Astrocyte (in vitro differentiated cells and primary cell): Measurements from ENCODE around the gene UBE2A. TPM values are rescaled to one million over a fixed set of nuclear protein-coding genes. Genes with fewer than 3 reads are reported as not detected.

Experiments
- DNase-seq: peaks from one replicate; pipeline ENCODE4 v3.0.0-alpha.2; 2010; ENCODE audit warnings: low read depth
- FAIRE-seq: peaks from 2 replicates; lab custom pipeline; 2011; peaks lifted over from hg19 to GRCh38; lab: Jason Lieb, UNC
- H2AFZ ChIP-seq: 2 replicates; pipeline ENCODE4 v1.6.0; 2012; ENCODE audit warnings: low read depth, low read length, inconsistent platforms
- H3K27ac ChIP-seq: 2 replicates; pipeline ENCODE4 v1.5.1; 2011; ENCODE audit warnings: low read depth, low read length, inconsistent platforms
- H3K27me3 ChIP-seq: 2 replicates; pipeline ENCODE4 v1.6.0; 2011; ENCODE audit warnings: low read length, inconsistent platforms; ENCODE audit not compliant: insufficient read depth
- H3K36me3 ChIP-seq: 2 replicates; pipeline ENCODE4 v1.5.1; 2011; ENCODE audit warnings: low read length, inconsistent platforms; ENCODE audit not compliant: insufficient read depth
- H3K4me1 ChIP-seq: 2 replicates; pipeline ENCODE4 v1.5.1; 2011; ENCODE audit warnings: low read length, inconsistent platforms; ENCODE audit not compliant: insufficient read depth
- H3K4me2 ChIP-seq: 2 replicates; pipeline ENCODE4 v1.6.0; 2012; ENCODE audit warnings: low read length, inconsistent platforms
- H3K4me3 ChIP-seq: 2 replicates; pipeline ENCODE4 v1.5.1; 2011; ENCODE audit warnings: low read depth, mild to moderate bottlenecking, low read length, inconsistent platforms; ENCODE audit not compliant: insufficient read depth
- H3K79me2 ChIP-seq: 2 replicates; pipeline ENCODE4 v1.6.0; 2012; ENCODE audit warnings: mild to moderate bottlenecking, low read length, inconsistent platforms; ENCODE audit not compliant: insufficient read depth
- H3K9ac ChIP-seq: 2 replicates; pipeline ENCODE4 v1.6.0; 2012; ENCODE audit warnings: mild to moderate bottlenecking, low read length, inconsistent platforms
- H3K9me3 ChIP-seq: 2 replicates; pipeline ENCODE4 v1.5.1; 2012; ENCODE audit warnings: low read depth, mild to moderate bottlenecking, low read length, inconsistent platforms; ENCODE audit not compliant: insufficient read depth
- H4K20me1 ChIP-seq: 2 replicates; pipeline ENCODE4 v1.6.0; 2012; ENCODE audit warnings: low read length, inconsistent platforms; ENCODE audit not compliant: insufficient read depth
- H3K27ac Mint-ChIP-seq: one replicate; pipeline ENCODE4 v1.8.0; 2021; ENCODE audit warnings: mild to moderate bottlenecking, mixed read lengths; ENCODE audit not compliant: unreplicated experiment
- H3K27me3 Mint-ChIP-seq: one replicate; pipeline ENCODE4 v1.8.0; 2021; ENCODE audit warnings: low read depth, mixed read lengths; ENCODE audit not compliant: unreplicated experiment
- H3K36me3 Mint-ChIP-seq: one replicate; pipeline ENCODE4 v1.8.0; 2021; ENCODE audit warnings: low read depth, mixed read lengths; ENCODE audit not compliant: unreplicated experiment
- H3K4me1 Mint-ChIP-seq: one replicate; pipeline ENCODE4 v1.8.0; 2021; ENCODE audit warnings: low read depth, mixed read lengths; ENCODE audit not compliant: unreplicated experiment
- H3K4me3 Mint-ChIP-seq: one replicate; pipeline ENCODE4 v1.8.0; 2021; ENCODE audit warnings: mild to moderate bottlenecking, moderate library complexity, mixed read lengths; ENCODE audit not compliant: unreplicated experiment
- H3K9me3 Mint-ChIP-seq: one replicate; pipeline ENCODE4 v1.8.0; 2021; ENCODE audit warnings: mild to moderate bottlenecking, mixed read lengths; ENCODE audit not compliant: unreplicated experiment
- EZH2 ChIP-seq: IDR thresholded peaks from 2 replicates; pipeline ENCODE4 v1.6.1; 2012; ENCODE audit warnings: mild to moderate bottlenecking, low read length, inconsistent platforms; ENCODE audit not compliant: insufficient read depth
- total RNA-seq: library from RNA; stranded (reverse); gene quantifications from 2 replicates; pipeline ENCODE4 v1.2.1, GENCODE V29; 2021
- TF ChIP-seq, protein P1 (sequence below): IDR thresholded peaks from 2 replicates; pipeline ENCODE4 v1.5.1; 2011; ENCODE audit warnings: low read depth, mild to moderate bottlenecking, inconsistent platforms, low read length, moderate library complexity; ENCODE audit not compliant: insufficient read depth

UBE2A gene
- total RNA-seq, 1 donor from 2014 or later, result 78.9 TPM

DNA sequence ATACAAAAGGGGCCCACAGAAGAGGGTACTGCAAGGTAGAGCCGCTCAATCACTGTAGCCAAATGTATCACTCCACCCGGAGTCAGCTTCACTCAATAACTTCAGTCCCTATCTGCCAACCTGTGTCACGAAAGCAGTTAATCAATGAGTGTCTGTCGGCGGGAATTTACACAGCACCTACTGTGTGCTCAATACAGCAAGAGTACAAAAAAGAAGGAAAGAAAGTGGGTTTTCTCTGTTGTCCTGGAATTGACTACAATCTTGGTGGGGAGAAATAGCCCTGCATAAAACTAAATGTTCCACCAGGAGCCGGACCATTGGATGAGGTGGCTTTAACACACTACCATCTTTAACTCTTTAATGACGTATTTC is 32.6 kb downstream of the UBE2A start:
- Histone ChIP-seq H3K36me3 (no peaks in the 10 kb centered on the region), H3K9me3 (no peaks in the 10 kb centered on the region), H2AFZ (peak overlapping the region; percentile 82), H3K9ac (peak overlapping the region; percentile 97), H4K20me1 (peaks cover 27% of the 10 kb centered on the region), H3K4me3 (peak overlapping the region; percentile 83), H3K79me2 (peaks cover 41% of the 10 kb centered on the region), H3K4me1 (peaks cover 4% of the 10 kb centered on the region), H3K27me3 (no peaks in the 10 kb centered on the region), H3K4me2 (peak overlapping the region; percentile 96), H3K27ac (no peak overlapping the region)
- no peak for DNase-seq
- Mint-ChIP-seq H3K4me1 (peaks cover 4% of the 10 kb centered on the region), H3K36me3 (no peaks in the 10 kb centered on the region), H3K4me3 (peak overlapping the region; percentile 90), H3K27ac (no peak overlapping the region), H3K27me3 (no peaks in the 10 kb centered on the region), H3K9me3 (no peaks in the 10 kb centered on the region)
- peak; percentile 26 for FAIRE-seq
- no peak for TF ChIP-seq EZH2
- TF ChIP-seq, protein P1, sequence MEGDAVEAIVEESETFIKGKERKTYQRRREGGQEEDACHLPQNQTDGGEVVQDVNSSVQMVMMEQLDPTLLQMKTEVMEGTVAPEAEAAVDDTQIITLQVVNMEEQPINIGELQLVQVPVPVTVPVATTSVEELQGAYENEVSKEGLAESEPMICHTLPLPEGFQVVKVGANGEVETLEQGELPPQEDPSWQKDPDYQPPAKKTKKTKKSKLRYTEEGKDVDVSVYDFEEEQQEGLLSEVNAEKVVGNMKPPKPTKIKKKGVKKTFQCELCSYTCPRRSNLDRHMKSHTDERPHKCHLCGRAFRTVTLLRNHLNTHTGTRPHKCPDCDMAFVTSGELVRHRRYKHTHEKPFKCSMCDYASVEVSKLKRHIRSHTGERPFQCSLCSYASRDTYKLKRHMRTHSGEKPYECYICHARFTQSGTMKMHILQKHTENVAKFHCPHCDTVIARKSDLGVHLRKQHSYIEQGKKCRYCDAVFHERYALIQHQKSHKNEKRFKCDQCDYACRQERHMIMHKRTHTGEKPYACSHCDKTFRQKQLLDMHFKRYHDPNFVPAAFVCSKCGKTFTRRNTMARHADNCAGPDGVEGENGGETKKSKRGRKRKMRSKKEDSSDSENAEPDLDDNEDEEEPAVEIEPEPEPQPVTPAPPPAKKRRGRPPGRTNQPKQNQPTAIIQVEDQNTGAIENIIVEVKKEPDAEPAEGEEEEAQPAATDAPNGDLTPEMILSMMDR, result no peak

DNA sequence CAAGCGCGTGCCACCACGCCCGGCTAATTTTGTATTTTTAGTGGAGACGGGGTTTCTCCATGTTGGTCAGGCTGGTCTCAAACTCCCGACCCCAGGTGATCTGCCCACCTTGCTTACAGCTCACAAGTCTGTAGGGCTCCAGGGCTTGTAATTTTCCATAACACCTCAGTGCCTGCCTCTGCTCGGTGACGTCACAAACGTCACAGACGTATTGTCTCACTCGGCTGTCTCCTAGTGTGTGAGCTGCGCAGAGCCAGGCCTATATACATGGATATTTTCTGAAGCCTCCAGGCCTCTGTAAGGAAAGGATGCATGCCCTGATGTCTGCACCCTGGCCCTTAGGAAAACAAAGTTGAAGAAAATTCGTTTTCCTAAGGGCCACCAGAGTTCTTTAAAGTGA is 40.4 kb downstream of the UBE2A start:
- Histone ChIP-seq H3K27ac (no peak overlapping the region), H3K4me2 (no peak overlapping the region), H3K79me2 (no peaks in the 10 kb centered on the region), H3K27me3 (no peaks in the 10 kb centered on the region), H3K4me1 (no peaks in the 10 kb centered on the region), H3K9me3 (no peaks in the 10 kb centered on the region), H3K9ac (no peak overlapping the region), H4K20me1 (no peaks in the 10 kb centered on the region), H2AFZ (no peak overlapping the region), H3K36me3 (no peaks in the 10 kb centered on the region), H3K4me3 (no peak overlapping the region)
- no peaks in the 10 kb centered on the region for H3K27me3 Mint-ChIP-seq
- DNase-seq, result no peak
- H3K9me3 Mint-ChIP-seq, result no peaks in the 10 kb centered on the region
- no peak overlapping the region for H3K4me3 Mint-ChIP-seq
- H3K27ac Mint-ChIP-seq, result no peak overlapping the region
- H3K4me1 Mint-ChIP-seq, result no peaks in the 10 kb centered on the region
- TF ChIP-seq EZH2, result no peak
- no peak for FAIRE-seq
- H3K36me3 Mint-ChIP-seq, result no peaks in the 10 kb centered on the region

DNA sequence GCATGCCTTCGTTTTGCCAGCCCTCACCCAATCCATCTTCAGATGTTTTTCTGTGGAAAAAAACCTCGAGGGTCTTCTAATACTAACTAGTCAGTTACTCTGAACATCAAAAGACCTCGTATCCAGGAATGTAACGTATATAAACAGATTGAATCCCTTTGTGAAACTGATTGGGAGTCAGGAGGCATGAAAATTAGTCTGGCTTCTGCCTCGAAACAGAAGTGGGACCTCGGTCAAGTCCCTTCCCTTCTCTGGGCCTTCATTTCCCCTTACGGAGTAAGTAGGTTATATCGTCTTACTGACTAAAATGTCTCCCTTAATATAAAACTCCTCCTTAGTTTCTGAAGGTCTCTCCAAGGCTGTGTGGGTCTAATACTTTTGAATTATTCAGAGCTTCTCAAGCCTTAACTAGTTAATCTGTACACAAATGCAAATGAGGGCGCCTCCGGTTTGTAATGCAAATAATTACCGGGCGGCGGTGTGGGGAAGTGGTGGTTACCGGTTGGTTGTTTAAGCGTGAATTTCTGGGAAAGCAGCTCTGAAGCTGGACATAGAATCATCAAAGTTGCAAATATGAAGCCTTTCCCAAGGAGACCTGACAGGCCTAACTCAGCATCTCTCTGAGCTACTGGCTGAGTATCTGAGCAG is 43.3 kb downstream of the UBE2A start:
- FAIRE-seq (no peak), DNase-seq (no peak)
- Mint-ChIP-seq H3K4me1 (peaks cover 5% of the 10 kb centered on the region), H3K36me3 (no peaks in the 10 kb centered on the region), H3K9me3 (no peaks in the 10 kb centered on the region), H3K27ac (no peak overlapping the region), H3K4me3 (no peak overlapping the region), H3K27me3 (no peaks in the 10 kb centered on the region)
- Histone ChIP-seq H2AFZ (no peak overlapping the region), H3K79me2 (no peaks in the 10 kb centered on the region), H3K36me3 (no peaks in the 10 kb centered on the region), H3K9ac (no peak overlapping the region), H4K20me1 (no peaks in the 10 kb centered on the region), H3K4me2 (no peak overlapping the region), H3K27ac (no peak overlapping the region), H3K27me3 (no peaks in the 10 kb centered on the region), H3K4me1 (peaks cover 3% of the 10 kb centered on the region), H3K4me3 (no peak overlapping the region), H3K9me3 (no peaks in the 10 kb centered on the region)
- TF ChIP-seq, protein P1, result no peak
- TF ChIP-seq EZH2, result no peak
